OCI-LY7 (cell line): Measurements from ENCODE around the gene ARHGEF19.
"Not testable (repeated sequence)": the region's sequence is repeated elsewhere in the genome, so short reads cannot be mapped to it uniquely, and the experiment has no call there.

Experiments
- EZH2phosphoT487 ChIP-seq: fragments of 200-600 bp; sonication (generic); IDR thresholded peaks from 2 replicates; pipeline ENCODE4 v1.6.1; 2018; ENCODE audit warnings: low read depth, borderline replicate concordance, mild to moderate bottlenecking, mixed run types, antibody characterized with exemption, low read length, moderate library complexity, mixed read lengths
- TF ChIP-seq, protein P1 (sequence below): fragments of 200-600 bp; sonication (generic); conservative IDR thresholded peaks from 2 replicates; pipeline ENCODE4 v1.5.1; 2014; ENCODE audit warnings: mild to moderate bottlenecking, antibody characterized with exemption, low read length, moderate library complexity, mixed read lengths

DNA sequence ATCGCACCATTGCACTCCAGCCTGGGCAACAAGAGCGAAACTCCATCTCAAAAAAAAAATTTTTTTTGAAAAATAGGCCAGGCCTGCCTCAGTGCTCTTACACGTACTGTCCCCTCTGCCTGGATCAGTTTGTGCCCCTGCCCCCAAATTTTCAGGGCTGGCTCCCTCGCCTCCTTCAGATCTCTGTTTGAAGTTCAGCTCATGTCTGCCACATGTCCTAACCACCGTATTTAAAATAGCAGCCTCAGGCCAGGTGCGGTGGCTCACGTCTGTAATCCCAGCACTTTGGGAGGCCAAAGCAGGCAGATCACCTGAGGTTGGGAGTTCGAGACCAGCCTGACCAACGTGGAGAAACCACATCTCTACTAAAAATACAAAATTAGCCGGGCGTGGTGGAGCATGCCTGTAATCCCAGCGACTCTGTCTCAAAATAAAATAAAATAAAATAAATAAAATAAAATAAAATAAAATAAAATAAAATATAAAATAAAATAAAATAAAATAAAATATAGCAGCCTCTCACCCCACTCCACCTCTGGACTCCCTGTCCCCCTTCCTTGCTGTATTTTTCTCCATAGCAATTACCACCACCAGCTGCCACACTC, 48.7 kb downstream of the ARHGEF19 start:
- TF ChIP-seq, protein P1, sequence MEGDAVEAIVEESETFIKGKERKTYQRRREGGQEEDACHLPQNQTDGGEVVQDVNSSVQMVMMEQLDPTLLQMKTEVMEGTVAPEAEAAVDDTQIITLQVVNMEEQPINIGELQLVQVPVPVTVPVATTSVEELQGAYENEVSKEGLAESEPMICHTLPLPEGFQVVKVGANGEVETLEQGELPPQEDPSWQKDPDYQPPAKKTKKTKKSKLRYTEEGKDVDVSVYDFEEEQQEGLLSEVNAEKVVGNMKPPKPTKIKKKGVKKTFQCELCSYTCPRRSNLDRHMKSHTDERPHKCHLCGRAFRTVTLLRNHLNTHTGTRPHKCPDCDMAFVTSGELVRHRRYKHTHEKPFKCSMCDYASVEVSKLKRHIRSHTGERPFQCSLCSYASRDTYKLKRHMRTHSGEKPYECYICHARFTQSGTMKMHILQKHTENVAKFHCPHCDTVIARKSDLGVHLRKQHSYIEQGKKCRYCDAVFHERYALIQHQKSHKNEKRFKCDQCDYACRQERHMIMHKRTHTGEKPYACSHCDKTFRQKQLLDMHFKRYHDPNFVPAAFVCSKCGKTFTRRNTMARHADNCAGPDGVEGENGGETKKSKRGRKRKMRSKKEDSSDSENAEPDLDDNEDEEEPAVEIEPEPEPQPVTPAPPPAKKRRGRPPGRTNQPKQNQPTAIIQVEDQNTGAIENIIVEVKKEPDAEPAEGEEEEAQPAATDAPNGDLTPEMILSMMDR, result not testable (repeated sequence)
- TF ChIP-seq EZH2phosphoT487, result not testable (repeated sequence)
